Measurements from ENCODE around the gene SRD5A2.

Gene SRD5A2

DNA sequence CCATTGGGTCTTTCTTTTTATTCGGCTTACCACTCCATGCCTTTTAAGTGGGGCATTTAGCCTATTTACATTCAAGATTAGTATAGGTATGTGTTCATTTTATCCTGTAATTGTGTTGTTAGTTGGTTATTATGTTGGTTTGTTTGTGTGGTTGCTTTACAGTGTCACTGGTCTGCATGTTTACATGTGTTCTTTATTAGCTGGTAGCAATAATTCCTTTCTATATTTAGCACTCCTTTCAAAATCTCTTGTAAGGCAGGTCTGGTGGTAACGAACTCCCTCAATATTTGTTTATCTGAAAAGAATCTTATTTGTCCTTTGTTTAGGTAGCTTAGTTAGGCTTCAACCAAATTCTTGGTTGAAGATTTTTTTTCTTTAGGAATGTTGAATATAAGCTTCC is 97.5 kb downstream of the SRD5A2 start:
- DNase-seq (ENCODE audit: low read depth) = no peak
- TF ChIP-seq, protein P1, sequence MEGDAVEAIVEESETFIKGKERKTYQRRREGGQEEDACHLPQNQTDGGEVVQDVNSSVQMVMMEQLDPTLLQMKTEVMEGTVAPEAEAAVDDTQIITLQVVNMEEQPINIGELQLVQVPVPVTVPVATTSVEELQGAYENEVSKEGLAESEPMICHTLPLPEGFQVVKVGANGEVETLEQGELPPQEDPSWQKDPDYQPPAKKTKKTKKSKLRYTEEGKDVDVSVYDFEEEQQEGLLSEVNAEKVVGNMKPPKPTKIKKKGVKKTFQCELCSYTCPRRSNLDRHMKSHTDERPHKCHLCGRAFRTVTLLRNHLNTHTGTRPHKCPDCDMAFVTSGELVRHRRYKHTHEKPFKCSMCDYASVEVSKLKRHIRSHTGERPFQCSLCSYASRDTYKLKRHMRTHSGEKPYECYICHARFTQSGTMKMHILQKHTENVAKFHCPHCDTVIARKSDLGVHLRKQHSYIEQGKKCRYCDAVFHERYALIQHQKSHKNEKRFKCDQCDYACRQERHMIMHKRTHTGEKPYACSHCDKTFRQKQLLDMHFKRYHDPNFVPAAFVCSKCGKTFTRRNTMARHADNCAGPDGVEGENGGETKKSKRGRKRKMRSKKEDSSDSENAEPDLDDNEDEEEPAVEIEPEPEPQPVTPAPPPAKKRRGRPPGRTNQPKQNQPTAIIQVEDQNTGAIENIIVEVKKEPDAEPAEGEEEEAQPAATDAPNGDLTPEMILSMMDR (IDR thresholded peaks at IDR 0.05; ENCODE audit: insufficient read depth, low read depth, low read length, missing control alignments) = no peak
- H3K4me3 ChIP-seq (ENCODE audit: low read length) = no peak overlapping the region

DNA sequence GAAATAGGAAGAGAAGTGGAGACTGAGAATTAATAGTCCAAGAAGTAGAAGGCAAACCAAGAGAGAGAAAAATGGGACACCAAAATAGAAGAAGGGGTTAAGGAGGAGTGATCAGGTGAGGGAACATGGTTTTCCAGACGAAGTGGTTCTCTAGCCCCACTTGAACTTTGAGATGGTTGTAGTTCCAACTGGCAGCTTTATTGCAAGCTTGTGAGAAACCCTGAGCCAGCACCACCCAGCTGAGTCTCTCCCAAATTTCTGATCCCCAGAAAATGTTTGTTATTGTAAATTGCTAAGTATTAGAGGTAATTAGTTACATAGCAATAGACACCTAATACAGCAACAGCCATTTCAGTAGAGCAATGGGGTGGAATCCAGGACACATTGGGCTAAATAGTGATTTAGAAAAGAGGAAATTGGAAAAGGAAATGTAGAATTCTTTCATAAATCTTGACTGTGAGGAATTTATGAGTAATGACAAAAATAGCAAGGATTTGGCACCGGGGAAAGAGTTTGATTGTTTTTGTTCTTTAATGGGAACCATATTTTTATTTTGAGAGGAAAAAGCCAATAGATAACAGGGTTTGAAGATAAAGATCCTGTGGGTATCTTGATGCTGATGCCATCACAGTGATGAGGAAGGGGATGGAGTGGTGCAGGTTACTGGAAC is 104.1 kb downstream of the SRD5A2 start:
- H3K4me3 ChIP-seq (ENCODE audit: low read length) = no peak overlapping the region
- TF ChIP-seq, protein P1 (IDR thresholded peaks at IDR 0.05; ENCODE audit: insufficient read depth, low read depth, low read length, missing control alignments) = no peak
- DNase-seq (ENCODE audit: low read depth) = no peak

DNA sequence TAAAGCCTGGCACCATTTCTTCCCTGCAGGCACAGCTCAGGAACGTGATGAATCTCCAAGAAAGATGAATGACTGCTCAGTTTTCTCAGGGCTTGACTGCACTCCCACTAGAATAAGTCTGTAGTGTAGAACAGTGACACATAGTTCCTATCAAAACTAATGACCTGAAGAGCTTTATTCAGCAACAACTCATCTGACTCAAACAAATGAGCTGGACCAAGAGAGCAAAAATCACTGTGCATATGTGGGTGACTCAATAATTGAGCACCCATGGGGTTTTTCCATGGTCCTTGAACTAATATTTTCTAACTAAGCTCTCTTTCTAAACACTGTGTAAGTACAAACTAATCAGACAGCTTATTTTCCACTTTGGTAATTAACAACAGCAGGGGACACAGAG is 105.0 kb downstream of the SRD5A2 start:
- TF ChIP-seq, protein P1 (IDR thresholded peaks at IDR 0.05; ENCODE audit: insufficient read depth, low read depth, low read length, missing control alignments) = no peak
- DNase-seq (ENCODE audit: low read depth) = peak; percentile 70
- H3K4me3 ChIP-seq (ENCODE audit: low read length) = no peak overlapping the region

DNA sequence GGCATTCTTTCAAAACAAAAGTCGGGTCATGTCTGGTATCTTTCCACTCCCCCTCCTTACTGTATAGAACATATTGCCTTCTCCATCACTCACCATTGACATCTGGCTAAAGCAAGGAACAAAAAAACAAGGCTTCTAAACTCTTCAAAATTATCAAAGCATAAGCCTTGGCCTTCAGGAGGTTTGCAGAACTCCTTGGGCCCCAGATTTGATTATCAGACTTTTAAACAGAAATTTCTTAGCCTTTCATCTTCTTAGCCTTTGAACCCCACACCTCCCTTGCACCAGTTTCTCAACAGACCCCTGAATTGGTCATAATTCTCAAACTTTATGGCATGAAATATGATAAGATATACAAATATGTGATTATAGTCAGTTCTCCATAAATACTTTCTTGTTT is 106.4 kb downstream of the SRD5A2 start:
- TF ChIP-seq, protein P1 (IDR thresholded peaks at IDR 0.05; ENCODE audit: insufficient read depth, low read depth, low read length, missing control alignments) = no peak
- H3K4me3 ChIP-seq (ENCODE audit: low read length) = no peak overlapping the region
- no peak for DNase-seq (ENCODE audit: low read depth)
